HFFc6 (cell line): ENCODE data around the gene STAB1. TPM values are rescaled to one million over a fixed set of nuclear protein-coding genes. Genes with fewer than 3 reads are reported as not detected.

Source experiments
- DNase-seq: peaks from one replicate; pipeline ENCODE4 v3.0.0-alpha.2; 2018
- H3K27ac Mint-ChIP-seq: 2 replicates; pipeline ENCODE4 v1.8.0; 2020; ENCODE audit warnings: mild to moderate bottlenecking, mixed read lengths
- H3K27me3 Mint-ChIP-seq: 2 replicates; pipeline ENCODE4 v1.8.0; 2021; ENCODE audit warnings: mild to moderate bottlenecking, moderate library complexity, mixed read lengths; ENCODE audit not compliant: insufficient read depth
- H3K36me3 Mint-ChIP-seq: 2 replicates; pipeline ENCODE4 v1.8.0; 2021; ENCODE audit warnings: low read depth, mixed read lengths
- H3K4me1 Mint-ChIP-seq: 2 replicates; pipeline ENCODE4 v1.8.0; 2020; ENCODE audit warnings: low read depth, mixed read lengths
- H3K4me3 Mint-ChIP-seq: 2 replicates; pipeline ENCODE4 v1.8.0; 2020; ENCODE audit warnings: mild to moderate bottlenecking, moderate library complexity, mixed read lengths
- H3K9me3 Mint-ChIP-seq: 2 replicates; pipeline ENCODE4 v1.8.0; 2020; ENCODE audit warnings: mild to moderate bottlenecking, mixed read lengths
- total RNA-seq, 6 experiments: library from RNA; stranded (reverse); fragmentation: NEBNext Ultra II Directional; extraction: Animal tissue kit (Norgen Biotek cat#: 25700); gene quantifications; 2 replicates in 1 of 6; 3 replicates in 5 of 6; pipeline ENCODE4 v1.2.3, GENCODE V29; 2021
- TF ChIP-seq, protein P1 (sequence below): fragments of 200-600 bp; sonication (generic); IDR thresholded peaks from 2 replicates; pipeline ENCODE4 v1.5.0; 2021; ENCODE audit warnings: antibody characterized with exemption, mild to moderate bottlenecking

The STAB1 gene
- total RNA-seq, 6 experiments from 2014 or later, result not detected

DNA sequence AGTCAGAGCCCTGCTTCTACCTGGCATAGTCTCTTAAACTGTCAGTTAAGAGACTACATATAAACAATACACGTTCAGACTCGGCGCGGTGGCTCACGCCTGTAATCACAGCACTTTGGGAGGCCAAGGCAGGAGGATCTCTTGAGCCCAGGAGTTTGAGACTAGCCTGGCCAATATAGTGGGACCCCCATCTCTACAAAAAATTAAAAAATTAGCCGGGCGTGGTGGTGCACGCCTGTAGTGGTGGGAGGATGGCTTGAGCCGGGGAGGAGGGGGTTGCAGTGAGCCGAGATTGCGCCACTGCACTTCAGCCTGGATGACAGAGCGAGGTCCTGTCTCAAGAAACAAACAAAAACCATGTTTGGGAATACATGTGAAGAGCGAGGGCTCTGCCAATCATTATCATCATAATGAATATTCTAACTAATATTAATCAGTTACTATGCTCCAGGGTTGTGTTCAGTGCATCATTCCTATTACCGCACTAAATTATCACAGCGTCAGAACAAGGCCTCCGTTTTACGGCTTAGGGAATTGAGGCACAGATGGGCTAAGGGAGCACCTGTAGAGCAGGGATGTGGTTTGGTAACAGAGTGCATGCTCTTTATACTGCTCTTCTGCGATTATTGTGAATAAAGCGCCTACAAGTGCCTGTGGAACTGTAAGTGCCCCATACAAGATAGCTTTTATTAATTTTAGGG lies 40.4 kb downstream of the STAB1 start:
- peaks cover 7% of the 10 kb centered on the region for H3K27me3 Mint-ChIP-seq
- DNase-seq, result no peak
- H3K27ac Mint-ChIP-seq, result peak overlapping the region; percentile 78
- peaks cover 61% of the 10 kb centered on the region for H3K4me1 Mint-ChIP-seq
- H3K36me3 Mint-ChIP-seq, result peaks cover 24% of the 10 kb centered on the region
- no peaks in the 10 kb centered on the region for H3K9me3 Mint-ChIP-seq
- H3K4me3 Mint-ChIP-seq, result peak overlapping the region; percentile 100
- TF ChIP-seq, protein P1, sequence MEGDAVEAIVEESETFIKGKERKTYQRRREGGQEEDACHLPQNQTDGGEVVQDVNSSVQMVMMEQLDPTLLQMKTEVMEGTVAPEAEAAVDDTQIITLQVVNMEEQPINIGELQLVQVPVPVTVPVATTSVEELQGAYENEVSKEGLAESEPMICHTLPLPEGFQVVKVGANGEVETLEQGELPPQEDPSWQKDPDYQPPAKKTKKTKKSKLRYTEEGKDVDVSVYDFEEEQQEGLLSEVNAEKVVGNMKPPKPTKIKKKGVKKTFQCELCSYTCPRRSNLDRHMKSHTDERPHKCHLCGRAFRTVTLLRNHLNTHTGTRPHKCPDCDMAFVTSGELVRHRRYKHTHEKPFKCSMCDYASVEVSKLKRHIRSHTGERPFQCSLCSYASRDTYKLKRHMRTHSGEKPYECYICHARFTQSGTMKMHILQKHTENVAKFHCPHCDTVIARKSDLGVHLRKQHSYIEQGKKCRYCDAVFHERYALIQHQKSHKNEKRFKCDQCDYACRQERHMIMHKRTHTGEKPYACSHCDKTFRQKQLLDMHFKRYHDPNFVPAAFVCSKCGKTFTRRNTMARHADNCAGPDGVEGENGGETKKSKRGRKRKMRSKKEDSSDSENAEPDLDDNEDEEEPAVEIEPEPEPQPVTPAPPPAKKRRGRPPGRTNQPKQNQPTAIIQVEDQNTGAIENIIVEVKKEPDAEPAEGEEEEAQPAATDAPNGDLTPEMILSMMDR, result no peak

DNA sequence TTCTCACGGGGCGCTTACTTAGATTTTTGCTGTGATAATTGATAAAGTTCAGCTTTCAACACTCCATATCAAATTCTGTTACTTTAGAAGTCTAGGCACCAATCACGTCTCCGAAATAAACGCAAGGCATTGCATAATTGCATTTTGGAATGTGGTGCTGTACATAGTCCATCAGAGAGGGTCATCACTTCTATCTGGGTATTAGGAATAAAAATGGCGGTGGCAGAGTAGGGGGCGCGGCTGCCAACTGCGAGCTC lies 40.9 kb downstream of the STAB1 start:
- Mint-ChIP-seq H3K27ac (no peak overlapping the region; the same call in 1 of the 2 replicates), H3K4me1 (peaks cover 62% of the 10 kb centered on the region), H3K36me3 (peaks cover 28% of the 10 kb centered on the region), H3K4me3 (peak overlapping the region; percentile 100), H3K9me3 (no peaks in the 10 kb centered on the region), H3K27me3 (peaks cover 7% of the 10 kb centered on the region)
- DNase-seq, result no peak
- TF ChIP-seq, protein P1, result no peak

DNA sequence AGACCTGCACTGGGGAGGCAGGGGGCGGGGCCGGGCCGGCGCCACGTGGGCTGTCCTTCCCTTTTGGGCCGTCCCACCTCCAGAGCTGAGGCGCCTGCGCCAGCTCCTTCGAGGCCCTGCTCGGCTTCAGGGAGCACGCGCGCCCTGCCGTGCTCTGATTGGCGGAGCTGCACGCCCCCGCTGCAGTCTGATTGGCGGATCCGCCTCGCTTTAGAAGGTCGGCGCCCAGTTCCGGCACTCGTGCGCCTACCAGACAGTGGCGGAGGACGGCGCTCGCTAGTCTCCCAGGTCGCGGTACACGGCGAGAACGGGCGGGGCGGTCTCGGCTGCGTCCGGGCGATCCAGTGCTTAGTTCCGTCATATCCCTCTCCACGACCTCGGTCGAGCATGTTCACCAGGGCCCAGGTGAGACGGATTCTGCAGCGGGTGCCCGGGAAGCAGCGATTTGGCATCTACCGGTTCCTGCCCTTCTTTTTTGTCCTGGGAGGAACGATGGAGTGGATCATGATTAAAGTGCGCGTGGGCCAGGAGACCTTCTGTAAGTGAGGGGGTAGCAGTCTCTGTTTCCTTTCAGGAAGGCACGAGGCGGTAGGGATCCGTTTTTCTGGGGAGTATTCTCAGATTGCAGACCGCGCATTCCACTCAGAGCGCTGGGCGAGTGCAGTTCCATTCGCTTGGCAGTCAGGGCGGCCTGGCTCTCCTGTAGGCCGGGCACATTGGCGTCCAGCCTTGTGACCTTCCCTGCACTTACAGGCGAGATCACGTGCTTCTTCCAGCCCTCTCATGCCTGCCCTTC lies 41.4 kb downstream of the STAB1 start, which contains the start of gene UQCC5:
Gene UQCC5, plus strand, starts transcription at position 237 of the 796 bp plus-strand sequence. Its CDS starts 151 bp downstream, at position 388.
- peaks cover 62% of the 10 kb centered on the region for H3K4me1 Mint-ChIP-seq
- DNase-seq, result peak; percentile 98
- TF ChIP-seq, protein P1, result no peak; the same call in 1 of the 2 replicates
- H3K27ac Mint-ChIP-seq, result peak within 1 kb of the TSS; percentile 99
- H3K9me3 Mint-ChIP-seq, result no peaks in the 10 kb centered on the region
- H3K36me3 Mint-ChIP-seq, result peaks cover 32% of the 10 kb centered on the region
- peak within 1 kb of the TSS; percentile 100 for H3K4me3 Mint-ChIP-seq
- peaks cover 7% of the 10 kb centered on the region for H3K27me3 Mint-ChIP-seq

DNA sequence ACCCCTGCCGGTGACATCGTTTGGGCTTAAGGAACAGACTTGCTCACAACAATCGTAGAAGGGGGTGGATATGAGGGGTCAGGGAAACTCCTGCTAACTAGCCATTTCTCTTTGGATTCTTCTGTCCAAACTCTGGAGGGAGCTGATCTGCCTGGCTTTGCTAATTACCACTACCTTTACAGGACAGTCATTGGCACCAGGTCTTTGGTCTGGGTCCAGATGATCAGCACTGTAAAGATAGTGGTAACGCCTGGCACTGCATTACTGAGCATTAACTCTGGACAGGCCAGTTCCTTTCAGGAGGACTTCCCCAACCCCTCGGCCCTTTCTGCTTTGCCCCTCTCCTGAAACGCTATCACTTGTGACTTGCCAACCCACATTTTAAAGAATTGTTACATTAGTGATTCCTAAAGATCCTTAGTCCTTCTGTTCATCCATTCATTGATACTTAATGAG lies 42.1 kb downstream of the STAB1 start:
- peaks cover 60% of the 10 kb centered on the region for H3K4me1 Mint-ChIP-seq
- peaks cover 7% of the 10 kb centered on the region for H3K27me3 Mint-ChIP-seq
- H3K36me3 Mint-ChIP-seq, result peaks cover 37% of the 10 kb centered on the region
- TF ChIP-seq, protein P1, result no peak
- peak overlapping the region; percentile 100 for H3K4me3 Mint-ChIP-seq
- H3K27ac Mint-ChIP-seq, result peak overlapping the region; percentile 99
- no peak for DNase-seq
- no peaks in the 10 kb centered on the region for H3K9me3 Mint-ChIP-seq

DNA sequence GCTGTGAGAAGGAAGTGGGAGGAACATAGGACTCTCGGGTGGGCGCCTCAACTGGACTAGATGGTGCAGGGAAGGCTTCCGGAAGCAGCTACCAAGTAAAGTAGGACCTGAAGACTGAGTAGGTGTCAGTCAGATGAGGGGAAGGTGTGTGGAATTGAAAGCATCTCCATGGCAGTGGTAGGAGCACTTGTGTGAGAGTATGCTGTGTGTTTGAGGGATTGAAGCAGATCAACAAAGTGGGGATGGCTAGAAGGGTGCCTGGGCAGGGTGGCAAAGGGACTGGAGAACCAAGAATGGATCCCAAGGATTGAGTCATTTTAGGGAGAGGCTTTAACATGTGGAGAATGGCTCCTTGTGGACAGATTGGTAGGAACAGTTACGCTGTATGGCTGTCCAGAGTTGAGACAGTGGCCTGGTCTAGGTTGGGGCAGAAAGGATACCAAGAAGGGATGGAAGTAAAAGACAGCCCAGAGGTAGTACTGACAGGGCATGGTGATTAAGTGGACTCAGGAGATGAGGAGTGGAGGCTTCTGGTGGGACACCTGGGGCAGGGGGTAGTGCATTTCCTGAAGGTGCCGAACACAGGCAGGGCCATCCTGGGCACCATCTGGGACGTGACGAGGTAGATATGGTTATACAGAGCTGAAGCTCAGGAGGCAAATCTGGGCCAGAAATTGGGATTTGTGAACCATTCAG lies 42.7 kb downstream of the STAB1 start:
- TF ChIP-seq, protein P1, result no peak
- no peak for DNase-seq
- Mint-ChIP-seq H3K9me3 (no peaks in the 10 kb centered on the region), H3K27me3 (peaks cover 7% of the 10 kb centered on the region), H3K27ac (peak overlapping the region; percentile 99), H3K36me3 (peaks cover 37% of the 10 kb centered on the region), H3K4me1 (peaks cover 55% of the 10 kb centered on the region), H3K4me3 (peak overlapping the region; percentile 100)
